ENCODE results near the gene ZNRF1.
"Not testable (repeated sequence)": the region's sequence is repeated elsewhere in the genome, so short reads cannot be mapped to it uniquely, and the experiment has no call there.

Gene ZNRF1

GRCh38 chr16:75080205-75081029 lies 81.6 kb downstream of the ZNRF1 start:
- no peak for DNase-seq (ENCODE audit: low spot score)

- DNase-seq (ENCODE audit: low spot score), result no peak
Measured at GRCh38 chr16:75081179-75081859, 82.5 kb downstream of the ZNRF1 start.

- no peak for DNase-seq (ENCODE audit: low spot score)
Measured at GRCh38 chr16:75083813-75084212, 85.0 kb downstream of the ZNRF1 start.

GRCh38 chr16:75085556-75085955 lies 86.7 kb downstream of the ZNRF1 start:
- no peak for DNase-seq (ENCODE audit: low spot score)

- no peak for DNase-seq (ENCODE audit: low spot score)
Measured at GRCh38 chr16:75086281-75086680, 87.5 kb downstream of the ZNRF1 start.

GRCh38 chr16:75086688-75087374 lies 88.0 kb downstream of the ZNRF1 start:
- DNase-seq (ENCODE audit: low spot score), result no peak

GRCh38 chr16:75087375-75087979 lies 88.7 kb downstream of the ZNRF1 start:
- DNase-seq (ENCODE audit: low spot score), result no peak

GRCh38 chr16:75088216-75088615 lies 89.4 kb downstream of the ZNRF1 start:
- DNase-seq (ENCODE audit: low spot score), result no peak

- no peak for DNase-seq (ENCODE audit: low spot score)
Measured at GRCh38 chr16:75088934-75089333, 90.1 kb downstream of the ZNRF1 start.

- no peak for DNase-seq (ENCODE audit: low spot score)
Measured at GRCh38 chr16:75089486-75090202, 90.8 kb downstream of the ZNRF1 start.

- not testable (repeated sequence) for DNase-seq (ENCODE audit: low spot score)
Measured at GRCh38 chr16:75090899-75091298, 92.1 kb downstream of the ZNRF1 start.

- DNase-seq (ENCODE audit: low spot score), result not testable (repeated sequence)
Measured at GRCh38 chr16:75091619-75092018, 92.8 kb downstream of the ZNRF1 start.

- DNase-seq (ENCODE audit: low spot score), result no peak
Measured at GRCh38 chr16:75092777-75093176, 94.0 kb downstream of the ZNRF1 start.

GRCh38 chr16:75093598-75094540 lies 95.0 kb downstream of the ZNRF1 start:
- DNase-seq (ENCODE audit: low spot score), result no peak

GRCh38 chr16:75095204-75095621 lies 96.4 kb downstream of the ZNRF1 start:
- no peak for DNase-seq (ENCODE audit: low spot score)

- no peak for DNase-seq (ENCODE audit: low spot score)
Measured at GRCh38 chr16:75096656-75097055, 97.8 kb downstream of the ZNRF1 start.

- no peak for DNase-seq (ENCODE audit: low spot score)
Measured at GRCh38 chr16:75097191-75097761, 98.5 kb downstream of the ZNRF1 start.

GRCh38 chr16:75097941-75098901 lies 99.4 kb downstream of the ZNRF1 start:
- no peak for DNase-seq (ENCODE audit: low spot score)

GRCh38 chr16:75099075-75099667 lies 100.3 kb downstream of the ZNRF1 start:
- no peak for DNase-seq (ENCODE audit: low spot score)

All from D341Med (cell line).